Activated effector memory CD4-positive, alpha-beta T cell treated with Interleukin-2 at 50 U/mL for 16 hours (primary cell): ENCODE data around the gene DCP1B.
"Not testable (repeated sequence)": the region's sequence is repeated elsewhere in the genome, so short reads cannot be mapped to it uniquely, and the experiment has no call there.

Source experiments
- DNase-seq: peaks from one replicate; pipeline ENCODE4 v3.0.0-alpha.2; 2020

Gene DCP1B

DNA sequence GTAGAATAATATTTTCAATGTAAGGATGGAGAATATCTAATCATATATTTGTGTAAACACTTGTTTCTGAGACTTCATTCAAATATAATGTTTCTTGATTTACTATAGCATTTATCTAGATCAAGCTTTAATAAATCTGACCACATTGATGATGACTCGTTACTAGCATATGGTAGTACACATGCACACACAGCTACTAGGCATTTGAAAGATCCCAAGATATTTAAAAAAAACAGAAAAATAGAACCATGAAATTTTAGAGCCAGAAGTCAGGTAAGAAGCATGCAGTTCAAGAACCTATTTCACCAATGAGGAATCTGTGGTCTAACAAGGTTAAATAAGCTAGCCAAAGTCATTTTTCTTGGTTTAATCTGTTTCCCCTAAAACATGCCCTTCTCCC is 32.0 kb downstream of the DCP1B start:
- no peak for DNase-seq

GRCh38 chr12:1970331-1970900 is 33.8 kb downstream of the DCP1B start:
- no peak for DNase-seq

- DNase-seq: no peak
Measured at GRCh38 chr12:1966561-1967226, 37.6 kb downstream of the DCP1B start.

- DNase-seq: no peak
Measured at GRCh38 chr12:1965916-1966315, 38.3 kb downstream of the DCP1B start.

GRCh38 chr12:1962051-1963020 is 41.9 kb downstream of the DCP1B start:
- DNase-seq: no peak

GRCh38 chr12:1956716-1957115 is 47.5 kb downstream of the DCP1B start:
- DNase-seq: no peak

DNA sequence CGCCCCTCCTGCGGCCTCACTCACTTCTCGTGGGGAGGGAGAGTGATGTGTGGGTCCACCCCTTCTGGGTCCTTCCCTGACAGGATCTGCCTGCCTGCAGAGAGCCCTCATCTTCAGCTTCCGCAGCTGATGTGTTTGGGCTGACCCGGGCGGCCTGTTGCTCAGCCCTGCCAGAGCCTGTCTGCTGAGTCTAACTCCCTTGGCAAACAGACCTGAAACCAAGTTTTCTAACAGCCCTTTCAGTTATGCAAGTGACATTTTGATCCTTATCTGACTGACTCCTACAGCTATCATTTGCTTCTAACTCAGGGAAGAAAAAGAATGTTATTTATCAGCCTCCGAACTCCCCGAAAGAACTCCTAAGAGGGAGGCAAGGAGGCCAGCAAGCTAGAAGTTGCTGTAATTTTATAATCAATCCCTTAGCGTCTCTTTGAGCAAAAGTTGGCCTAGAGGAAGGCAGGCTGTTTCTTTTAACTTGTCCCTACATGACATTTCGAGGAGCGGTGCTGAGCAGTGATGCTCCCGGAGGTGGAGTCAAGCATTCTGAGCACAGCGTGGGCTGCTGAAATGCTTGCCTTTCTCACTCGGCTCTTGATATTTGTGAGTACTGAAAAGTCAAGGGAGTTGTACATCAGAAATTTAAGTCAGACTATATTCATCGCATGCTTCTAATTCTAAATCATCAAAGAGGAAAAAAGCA is 54.3 kb downstream of the DCP1B start:
- no peak for DNase-seq

- DNase-seq: no peak
Measured at GRCh38 chr12:1948883-1949282, 55.4 kb downstream of the DCP1B start.

- DNase-seq: no peak
Measured at GRCh38 chr12:1947081-1947480, 57.2 kb downstream of the DCP1B start.

DNA sequence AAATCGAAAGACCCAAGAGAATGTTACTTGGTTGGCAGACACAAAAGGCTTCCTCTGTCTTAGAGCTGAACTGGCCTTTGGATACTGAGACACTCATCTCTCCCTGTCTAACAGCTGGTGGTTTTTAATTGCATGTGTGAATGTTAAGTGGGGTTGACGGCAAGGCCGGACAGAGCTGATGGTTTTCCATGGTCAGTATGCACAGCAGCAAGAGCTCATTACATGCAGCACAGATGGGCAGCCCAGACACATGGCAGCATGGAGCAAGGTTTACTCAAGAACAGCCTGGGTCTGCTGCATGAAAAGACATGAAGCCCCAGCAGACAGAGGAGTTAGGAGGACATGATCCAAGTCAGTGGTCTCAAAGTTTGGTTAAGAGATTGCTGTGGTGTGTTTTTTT is 58.0 kb downstream of the DCP1B start:
- no peak for DNase-seq

DNA sequence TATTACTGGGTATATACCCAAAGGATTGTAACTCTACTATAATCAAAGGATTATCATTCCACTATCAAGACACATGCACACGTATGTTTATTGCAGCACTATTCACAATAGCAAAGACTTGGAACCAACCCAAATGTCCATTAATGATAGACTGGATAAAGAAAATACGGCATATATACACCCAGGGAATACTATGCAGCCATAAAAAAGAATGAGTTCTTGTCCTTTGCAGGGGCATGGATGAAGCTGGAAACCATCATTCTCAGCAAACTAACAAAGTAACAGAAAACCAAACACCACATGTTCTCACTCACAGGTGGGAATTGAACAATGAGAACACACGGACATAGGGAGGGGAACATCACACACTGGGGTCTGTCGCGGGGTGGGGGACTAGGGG is 58.8 kb downstream of the DCP1B start:
- not testable (repeated sequence) for DNase-seq

- peak; percentile 78 for DNase-seq
Measured at GRCh38 chr12:1939801-1940607, 64.3 kb downstream of the DCP1B start.

- no peak for DNase-seq
Measured at GRCh38 chr12:1939331-1939730, 64.9 kb downstream of the DCP1B start.

GRCh38 chr12:1937481-1938224 is 66.6 kb downstream of the DCP1B start:
- DNase-seq: no peak

GRCh38 chr12:1936406-1937320 is 67.6 kb downstream of the DCP1B start:
- DNase-seq: no peak

DNA sequence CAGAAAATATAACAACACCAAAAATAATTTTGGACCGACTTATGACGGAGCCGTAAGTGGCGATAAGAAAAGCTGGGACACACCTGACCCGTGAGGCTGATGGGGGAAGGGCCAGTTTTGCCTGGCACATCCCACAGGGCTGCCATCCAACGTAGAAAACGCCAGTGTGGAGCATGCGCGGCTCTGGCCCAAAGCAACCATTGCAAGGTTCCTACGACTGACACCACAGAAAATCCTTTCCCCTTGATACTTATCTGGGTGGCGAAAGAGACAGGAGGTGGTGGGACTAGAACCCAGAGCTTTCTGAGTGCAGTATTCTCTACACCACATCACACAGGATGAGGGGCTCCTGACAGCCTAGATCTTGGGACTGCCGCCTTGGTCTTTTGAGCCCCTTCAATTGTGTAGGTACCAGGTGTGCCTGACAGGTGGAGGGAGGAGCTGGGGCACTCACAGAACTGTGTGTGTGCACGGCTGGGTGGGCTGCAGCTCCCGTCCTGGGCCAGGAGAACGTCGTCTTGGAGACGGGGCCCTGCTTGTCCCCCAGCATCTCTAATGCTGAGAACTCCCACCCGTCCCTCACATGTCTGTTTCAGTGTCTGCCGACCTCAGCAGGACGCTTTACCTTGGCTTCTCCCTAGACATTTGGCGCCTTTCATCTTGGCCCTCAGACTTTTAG is 68.4 kb downstream of the DCP1B start:
- no peak for DNase-seq

DNA sequence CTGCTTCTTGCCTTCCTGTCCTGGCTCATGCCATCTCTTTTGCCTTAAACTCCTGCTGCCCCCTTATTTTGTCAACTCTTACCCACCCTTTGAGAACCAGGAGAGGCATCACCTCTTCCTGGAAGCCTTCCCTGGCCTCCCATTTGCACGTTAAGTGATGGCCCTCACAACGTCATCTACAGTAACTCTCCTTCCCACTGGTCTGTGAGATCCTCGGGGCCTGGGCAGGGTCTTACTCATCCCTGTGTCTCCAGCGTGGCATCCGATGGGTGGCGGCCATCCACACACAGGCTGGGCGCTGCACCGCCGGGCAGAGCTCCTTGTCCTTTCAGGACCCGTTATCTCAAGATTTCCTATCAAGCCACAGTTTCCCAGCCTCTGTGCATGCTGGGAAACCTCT is 69.0 kb downstream of the DCP1B start:
- no peak for DNase-seq

- no peak for DNase-seq
Measured at GRCh38 chr12:1934831-1935230, 69.4 kb downstream of the DCP1B start.

GRCh38 chr12:1934068-1934467 is 70.2 kb downstream of the DCP1B start:
- no peak for DNase-seq
